IMR-90 (cell line): ENCODE measurements around the gene CBS. TPM values are rescaled to one million over a fixed set of nuclear protein-coding genes. Genes with fewer than 3 reads are reported as not detected.
"Not testable (repeated sequence)": the region's sequence is repeated elsewhere in the genome, so short reads cannot be mapped to it uniquely, and the experiment has no call there.

Source experiments
- ATAC-seq: fragments of 200-7000 bp; cut with Tn5 transposase; 2 replicates; pipeline ENCODE4 v1.9.1; 2020; ENCODE audit warnings: low read depth, mild to moderate bottlenecking, moderate library complexity
- BruUV-seq: library from RNA; stranded (reverse); fragments of 400-500 nt; replicated peaks from 2 replicates; lab custom pipeline; 2021; lab: Mats Ljungman, UMichigan
- CTCF ChIA-PET: fragments of 300-600 bp; formaldehyde crosslinking; extraction: SDS; loops from one replicate; lab custom pipeline; 2021; ENCODE audit warnings: antibody characterized with exemption; lab: Yijun Ruan, JAX
- POLR2A ChIA-PET: fragments of 300-600 bp; sonication (Branson Sonifier 250); formaldehyde crosslinking; loops from one replicate; lab custom pipeline; 2022; ENCODE audit warnings: antibody characterized with exemption; ENCODE audit not compliant: unreplicated experiment; lab: Charles Lee
- DNase-seq: peaks from one replicate; pipeline ENCODE4 v3.0.0; 2013
- H2AFZ ChIP-seq: replicated peaks from 2 replicates; pipeline ENCODE3; 2013; ENCODE audit warnings: low read length, mild to moderate bottlenecking; ENCODE audit not compliant: poor library complexity
- H2AK5ac ChIP-seq: 2 replicates; pipeline ENCODE4 v1.6.1; 2013; ENCODE audit warnings: low read depth, low read length, inconsistent platforms
- H2AK9ac ChIP-seq: replicated peaks from 2 replicates; pipeline ENCODE3; 2013; ENCODE audit warnings: mild to moderate bottlenecking, low read depth, low read length, moderate library complexity; ENCODE audit not compliant: poor library complexity
- H2BK120ac ChIP-seq: 2 replicates; pipeline ENCODE4 v1.6.1; 2013; ENCODE audit warnings: low read depth, low read length, inconsistent platforms
- H2BK15ac ChIP-seq: 3 replicates; pipeline ENCODE4 v1.6.1; 2013; ENCODE audit warnings: low read depth, low read length, inconsistent platforms
- H2BK20ac ChIP-seq: 2 replicates; pipeline ENCODE4 v1.6.1; 2013; ENCODE audit warnings: low read depth, mild to moderate bottlenecking, inconsistent platforms, low read length, moderate library complexity
- H2BK5ac ChIP-seq: 2 replicates; pipeline ENCODE4 v1.6.1; 2013; ENCODE audit warnings: mild to moderate bottlenecking, low read depth, low read length, inconsistent platforms; ENCODE audit not compliant: poor library complexity, severe bottlenecking
- H3K14ac ChIP-seq: replicated peaks from 2 replicates; pipeline ENCODE4 v1.6.1; 2013; ENCODE audit warnings: low read depth, low read length, inconsistent platforms
- H3K18ac ChIP-seq: 2 replicates; pipeline ENCODE4 v1.6.1; 2013; ENCODE audit warnings: low read depth, low read length, control low read depth
- H3K23ac ChIP-seq: 2 replicates; pipeline ENCODE4 v1.6.1; 2013; ENCODE audit warnings: low read depth, low read length, inconsistent platforms
- H3K27ac ChIP-seq: 2 replicates; pipeline ENCODE4 v1.5.1; 2013; ENCODE audit warnings: mild to moderate bottlenecking, control low read depth, low read length; ENCODE audit not compliant: insufficient read depth
- H3K27me3 ChIP-seq: 2 replicates; pipeline ENCODE4 v1.6.1; 2013; ENCODE audit warnings: low read length; ENCODE audit not compliant: control insufficient read depth, insufficient read depth
- H3K36me3 ChIP-seq: 2 replicates; pipeline ENCODE4 v1.6.1; 2013; ENCODE audit warnings: low read length, mixed read lengths; ENCODE audit not compliant: control insufficient read depth, insufficient read depth
- H3K4ac ChIP-seq: 2 replicates; pipeline ENCODE4 v1.6.1; 2013; ENCODE audit warnings: low read depth, low read length, inconsistent platforms
- H3K4me1 ChIP-seq: 2 replicates; pipeline ENCODE4 v1.6.1; 2013; ENCODE audit warnings: low read length, mixed read lengths; ENCODE audit not compliant: control insufficient read depth, insufficient read depth
- H3K4me2 ChIP-seq: 2 replicates; pipeline ENCODE4 v1.6.1; 2013; ENCODE audit warnings: low read depth, mild to moderate bottlenecking, control low read depth, low read length, moderate library complexity
- H3K4me3 ChIP-seq: 2 replicates; pipeline ENCODE4 v1.5.1; 2013; ENCODE audit warnings: low read depth, mild to moderate bottlenecking, control low read depth, low read length, moderate library complexity; ENCODE audit not compliant: insufficient read depth
- H3K56ac ChIP-seq: 2 replicates; pipeline ENCODE4 v1.6.1; 2013; ENCODE audit warnings: low read length, inconsistent platforms; ENCODE audit not compliant: insufficient read depth; ENCODE audit errors: extremely low read depth
- H3K79me1 ChIP-seq, 2 experiments: 2 replicates each; pipeline ENCODE4 v1.6.1; 2013; ENCODE audit warnings: low read length in 2 of 2, inconsistent platforms in 1 of 2, low read depth in 1 of 2
- H3K9ac ChIP-seq: 2 replicates; pipeline ENCODE4 v1.6.1; 2013; ENCODE audit warnings: low read depth, low read length, control low read depth
- H3K9me1 ChIP-seq: 2 replicates; pipeline ENCODE4 v1.6.1; 2013; ENCODE audit warnings: low read length, inconsistent platforms; ENCODE audit not compliant: insufficient read depth
- H3K9me3 ChIP-seq: 2 replicates; pipeline ENCODE4 v1.6.1; 2013; ENCODE audit warnings: low read length; ENCODE audit not compliant: control insufficient read depth, insufficient read depth
- H4K20me1 ChIP-seq: 2 replicates; pipeline ENCODE4 v1.6.1; 2013; ENCODE audit warnings: low read length, inconsistent platforms; ENCODE audit not compliant: insufficient read depth
- H4K5ac ChIP-seq: 2 replicates; pipeline ENCODE4 v1.6.1; 2013; ENCODE audit warnings: mild to moderate bottlenecking, low read depth, low read length, control low read depth
- H4K8ac ChIP-seq, 2 experiments: 2 replicates each; pipeline ENCODE4 v1.6.1; 2013; ENCODE audit warnings: low read depth in 2 of 2, low read length in 2 of 2, control low read depth in 1 of 2, inconsistent platforms in 1 of 2
- H4K91ac ChIP-seq: 2 replicates; pipeline ENCODE4 v1.6.1; 2013; ENCODE audit warnings: low read depth, low read length, inconsistent platforms; ENCODE audit not compliant: insufficient read depth
- WGBS, 2 experiments: methylation state at CpG; one replicate each; pipeline versions ENCODE4 v1.1.5 to v1.1.7; 2013; ENCODE audit warnings: missing lambda C conversion rate in 2 of 2; ENCODE audit not compliant: insufficient read length in 1 of 2; ENCODE audit errors: extremely low coverage in 2 of 2; 5-methylcytosine and 5-hydroxymethylcytosine counted together
- dilution Hi-C: fragments of 300-500 bp; cut with HindIII; formaldehyde crosslinking; loops from one replicate; pipeline ENCODE4 v1.14.3; 2018; ENCODE audit warnings: low sequenced_read_pairs; ENCODE audit not compliant: unreplicated experiment
- in situ Hi-C: fragments of 300-500 bp; cut with MboI; formaldehyde crosslinking; loops from 3 replicates; pipeline ENCODE4 v1.14.3; 2019; ENCODE audit warnings: low sequenced_read_pairs, inconsistent platforms, mixed read lengths
- intact Hi-C: fragments of 100-400 bp; cut with micrococcal nuclease; formaldehyde crosslinking; loops from 2 replicates; pipeline ENCODE4 v1.10.0; 2022
- polyA plus RNA-seq, 3 experiments: library from polyadenylated mRNA; depleted of rRNA; stranded (reverse); fragments of >200 nt; gene quantifications; 2 replicates each; pipeline ENCODE4 v1.2.3, GENCODE V29; 2012; ENCODE audit warnings: low replicate concordance in 1 of 3
- total RNA-seq: library from RNA; depleted of rRNA; stranded (reverse); fragments of >200 nt; gene quantifications from 2 replicates; pipeline ENCODE4 v1.2.3, GENCODE V29; 2012

CBS gene
- total and polyA plus RNA-seq, 2 of the 4 experiments (the other 2 are of a cell fraction) = 38.5 to 54.3 TPM

GRCh38 chr21:43042169-43042568, 33.5 kb downstream of the CBS start:
- H3K4ac ChIP-seq, DNase-seq, in situ Hi-C loops, H4K8ac ChIP-seq, H4K20me1 ChIP-seq, H3K4me3 ChIP-seq, BruUV-seq, H3K36me3 ChIP-seq, intact Hi-C loops, H3K79me1 ChIP-seq, CTCF ChIA-PET, H2BK5ac ChIP-seq, H3K56ac ChIP-seq, H2AK5ac ChIP-seq, H4K5ac ChIP-seq, H3K4me1 ChIP-seq, H2BK120ac ChIP-seq, ATAC-seq, H3K14ac ChIP-seq, H3K9ac ChIP-seq, H3K4me2 ChIP-seq, H4K91ac ChIP-seq, H3K9me3 ChIP-seq, H3K27ac ChIP-seq, dilution Hi-C loops, POLR2A ChIA-PET, H2BK20ac ChIP-seq, H3K23ac ChIP-seq, H2AK9ac ChIP-seq, H3K9me1 ChIP-seq, H2AFZ ChIP-seq, H3K27me3 ChIP-seq, H2BK15ac ChIP-seq, H3K18ac ChIP-seq: not testable (repeated sequence)
- no CpG with 5 or more reads among the region's 5 CpGs for WGBS, 2 experiments

DNA sequence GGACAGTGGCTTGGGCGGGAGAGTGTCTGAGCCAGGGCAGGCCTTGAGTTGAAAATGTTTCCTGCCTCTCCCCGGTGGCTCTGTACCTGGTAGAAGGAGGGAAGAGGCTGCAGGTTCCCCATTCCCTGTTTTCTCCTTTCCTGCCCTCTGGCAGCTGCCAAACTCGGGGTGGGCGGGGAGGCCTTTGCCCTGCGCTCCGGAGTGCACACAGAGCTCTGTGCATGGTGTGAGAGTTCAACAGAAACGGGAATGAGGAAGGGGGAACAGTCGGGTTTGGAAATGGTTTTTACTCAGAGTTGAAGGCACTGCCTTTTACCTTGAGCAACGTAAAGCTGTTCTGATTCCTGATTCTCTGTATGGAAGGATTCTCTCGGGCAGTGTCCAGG, 37.0 kb downstream of the CBS start:
- BruUV-seq, H2AK5ac ChIP-seq, H2BK15ac ChIP-seq, H4K91ac ChIP-seq, H4K20me1 ChIP-seq, in situ Hi-C loops, H3K14ac ChIP-seq, H3K27ac ChIP-seq, H3K4me1 ChIP-seq, H2AK9ac ChIP-seq, H3K18ac ChIP-seq, H2BK5ac ChIP-seq, H3K9ac ChIP-seq, H2AFZ ChIP-seq, H3K79me1 ChIP-seq, H4K8ac ChIP-seq, CTCF ChIA-PET, H4K5ac ChIP-seq, POLR2A ChIA-PET, H3K4me3 ChIP-seq, ATAC-seq, H3K27me3 ChIP-seq, H2BK120ac ChIP-seq, H2BK20ac ChIP-seq, H3K36me3 ChIP-seq, H3K9me3 ChIP-seq, DNase-seq, H3K56ac ChIP-seq, intact Hi-C loops, H3K4me2 ChIP-seq, H3K23ac ChIP-seq, dilution Hi-C loops, H3K4ac ChIP-seq, H3K9me1 ChIP-seq: not testable (repeated sequence)
- WGBS, 2 experiments = no CpG with 5 or more reads among the region's 10 CpGs
